ENCODE data around the gene MYEOV.

MYEOV gene

GRCh38 chr11:69265911-69266510 is 27.9 kb upstream of the MYEOV start:
- no peak for DNase-seq (ENCODE audit: low spot score)

- no peak for DNase-seq (ENCODE audit: low spot score)
Measured at GRCh38 chr11:69267395-69267805, 26.6 kb upstream of the MYEOV start.

GRCh38 chr11:69268911-69269310 is 25.0 kb upstream of the MYEOV start:
- DNase-seq (ENCODE audit: low spot score): no peak

GRCh38 chr11:69269388-69269787 is 24.6 kb upstream of the MYEOV start:
- DNase-seq (ENCODE audit: low spot score): no peak

GRCh38 chr11:69269926-69270697 is 23.8 kb upstream of the MYEOV start:
- DNase-seq (ENCODE audit: low spot score): no peak

GRCh38 chr11:69270941-69271340 is 23.0 kb upstream of the MYEOV start:
- no peak for DNase-seq (ENCODE audit: low spot score)

GRCh38 chr11:69272055-69272454 is 21.9 kb upstream of the MYEOV start:
- no peak for DNase-seq (ENCODE audit: low spot score)

- DNase-seq (ENCODE audit: low spot score): no peak
Measured at GRCh38 chr11:69272831-69273485, 21.0 kb upstream of the MYEOV start.

GRCh38 chr11:69273571-69273970 is 20.4 kb upstream of the MYEOV start:
- no peak for DNase-seq (ENCODE audit: low spot score)

- DNase-seq (ENCODE audit: low spot score): no peak
Measured at GRCh38 chr11:69274531-69275016, 19.4 kb upstream of the MYEOV start.

GRCh38 chr11:69275178-69275577 is 18.8 kb upstream of the MYEOV start:
- no peak for DNase-seq (ENCODE audit: low spot score)

- DNase-seq (ENCODE audit: low spot score): no peak
Measured at GRCh38 chr11:69276165-69276564, 17.8 kb upstream of the MYEOV start.

GRCh38 chr11:69277074-69277809 is 16.7 kb upstream of the MYEOV start:
- DNase-seq (ENCODE audit: low spot score): no peak

- DNase-seq (ENCODE audit: low spot score): no peak
Measured at GRCh38 chr11:69278091-69278867, 15.7 kb upstream of the MYEOV start.

GRCh38 chr11:69280451-69280850 is 13.5 kb upstream of the MYEOV start:
- no peak for DNase-seq (ENCODE audit: low spot score)

GRCh38 chr11:69280994-69281393 is 13.0 kb upstream of the MYEOV start:
- DNase-seq (ENCODE audit: low spot score): no peak

- DNase-seq (ENCODE audit: low spot score): no peak
Measured at GRCh38 chr11:69283446-69283845, 10.5 kb upstream of the MYEOV start.

- no peak for DNase-seq (ENCODE audit: low spot score)
Measured at GRCh38 chr11:69284081-69284511, 9.9 kb upstream of the MYEOV start.

- DNase-seq (ENCODE audit: low spot score): no peak
Measured at GRCh38 chr11:69285091-69285490, 8.9 kb upstream of the MYEOV start.

- DNase-seq (ENCODE audit: low spot score): no peak
Measured at GRCh38 chr11:69285766-69286165, 8.2 kb upstream of the MYEOV start.

Data from pons (tissue), 1 donor.